Measurements from ENCODE around the gene AKNA.

AKNA gene

DNA sequence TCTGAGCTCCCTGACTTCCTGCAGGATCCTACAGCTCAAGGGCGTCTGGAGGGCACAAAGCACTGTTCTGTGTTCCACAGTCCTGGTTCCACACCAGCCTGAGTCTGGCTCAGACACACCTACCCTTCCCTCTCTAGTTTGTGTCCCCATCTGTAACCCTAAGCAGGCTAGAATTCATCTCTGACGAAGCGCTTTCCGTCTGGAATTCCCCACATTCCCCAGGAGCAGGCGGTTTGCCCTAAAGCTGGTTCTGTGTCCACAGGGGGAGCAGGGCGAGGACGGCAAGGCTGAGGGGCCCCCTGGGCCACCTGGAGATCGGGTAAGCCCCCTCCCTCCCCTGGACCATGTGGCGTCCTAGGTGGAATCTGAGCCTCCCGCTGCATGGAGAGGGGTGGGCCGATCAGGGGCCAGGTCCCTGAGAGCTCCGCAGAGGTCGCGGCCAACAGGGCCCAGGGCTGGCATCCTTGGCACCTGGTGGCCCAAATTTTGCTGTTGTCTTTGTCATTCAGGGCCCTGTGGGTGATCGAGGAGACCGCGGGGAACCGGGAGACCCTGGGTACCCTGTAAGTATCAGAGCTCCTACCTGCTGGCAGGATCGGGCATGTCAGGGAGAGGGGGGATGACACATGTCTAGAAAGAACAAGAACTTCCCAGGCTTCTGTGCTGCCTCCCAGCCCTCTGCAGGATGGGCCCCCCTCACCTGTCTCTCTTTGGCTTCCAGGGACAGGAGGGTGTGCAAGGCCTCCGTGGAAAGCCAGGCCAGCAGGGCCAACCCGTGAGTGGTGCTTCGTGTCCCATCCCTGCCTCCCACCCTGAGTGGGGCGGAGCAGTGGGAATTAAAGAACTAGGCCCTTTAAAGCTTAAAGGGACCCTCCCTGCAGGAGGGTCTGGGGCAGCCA lies 99.3 kb downstream of the AKNA start:
- Histone ChIP-seq H2BK12ac (ENCODE audit: low read length) (peak overlapping the region; percentile 60), H3K4me1 (ENCODE audit: control insufficient read depth in 2 of 2, insufficient read depth in 1 of 2, low read depth in 1 of 2, low read length in 2 of 2) (peaks cover 2 to 15% of the 10 kb centered on the region in 2 donors), H3K27ac (replicated peaks; ENCODE audit: low read length) (no peak overlapping the region), H3K23ac (ENCODE audit: low read depth, low read length, poor library complexity) (no peak overlapping the region), H3K4ac (ENCODE audit: low read length) (no peak overlapping the region), H3K27me3 (ENCODE audit: control insufficient read depth in 3 of 3, insufficient read depth in 3 of 3, low read depth in 1 of 3, low read length in 3 of 3) (no peaks in the 10 kb centered on the region), H2BK5ac (ENCODE audit: low read length) (no peak overlapping the region), H4K8ac (ENCODE audit: low read depth, low read length) (no peak overlapping the region), H3K4me3 (ENCODE audit: low read length in 2 of 2) (no peak overlapping the region), H3K36me3 (replicated peaks in 1 of 2; ENCODE audit: control insufficient read depth in 2 of 2, insufficient read depth in 2 of 2, low read length in 2 of 2) (peaks cover 10 to 20% of the 10 kb centered on the region in 2 donors), H2AK5ac (ENCODE audit: low read depth, low read length) (peak overlapping the region; percentile 4), H4K91ac (ENCODE audit: low read depth, low read length, poor library complexity) (peak overlapping the region; percentile 58), H3K79me1 (ENCODE audit: low read depth, low read length) (no peaks in the 10 kb centered on the region), H2AFZ (ENCODE audit: low read length) (no peak overlapping the region), H3K4me2 (ENCODE audit: insufficient read depth, low read length, poor library complexity, severe bottlenecking) (no peak overlapping the region), H3K14ac (ENCODE audit: low read length) (no peak overlapping the region), H2BK15ac (ENCODE audit: low read length) (peak overlapping the region; percentile 43), H3K9me3 (replicated peaks in 1 of 2; ENCODE audit: control insufficient read depth in 2 of 2, insufficient read depth in 1 of 2, low read depth in 1 of 2, low read length in 2 of 2) (peaks cover 0 to 2% of the 10 kb centered on the region in 2 donors), H3K9ac (ENCODE audit: low read depth, low read length, poor library complexity) (peak overlapping the region; percentile 38), H2BK120ac (ENCODE audit: low read depth, low read length) (no peak overlapping the region), H3K18ac (ENCODE audit: low read length) (peak overlapping the region; percentile 67)
- no peak for DNase-seq (ENCODE audit: low spot score)
- no CpG with 5 or more reads among the region's 23 CpGs for WGBS, 2 donors (ENCODE audit: extremely low coverage in 2 of 2, insufficient read length in 2 of 2, insufficient replicate concordance in 1 of 2)

DNA sequence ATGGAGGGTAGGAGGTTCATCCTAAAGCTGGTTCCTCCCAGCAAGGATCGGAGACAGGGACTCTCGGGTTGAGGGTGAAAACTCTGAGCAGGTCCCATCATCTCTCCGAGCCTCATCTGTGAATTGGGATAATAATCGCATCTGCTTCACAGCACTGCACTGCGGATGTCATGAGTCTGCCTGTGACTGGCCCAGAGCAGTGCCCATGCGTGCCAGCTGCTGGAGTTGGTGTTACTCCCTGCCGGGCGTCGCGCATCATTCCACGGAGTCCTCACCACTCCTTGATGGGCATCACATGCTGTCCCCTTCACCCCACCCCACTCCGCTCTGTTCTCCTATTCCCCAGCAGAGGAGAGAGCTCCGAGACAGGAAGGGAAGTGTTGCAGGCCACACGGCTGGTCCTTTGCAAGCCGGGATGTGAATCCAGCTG lies 100.0 kb downstream of the AKNA start:
- Histone ChIP-seq H3K14ac (ENCODE audit: low read length) (peak overlapping the region; percentile 48), H3K79me1 (ENCODE audit: low read depth, low read length) (no peaks in the 10 kb centered on the region), H2BK5ac (ENCODE audit: low read length) (no peak overlapping the region), H4K8ac (ENCODE audit: low read depth, low read length) (no peak overlapping the region), H3K18ac (ENCODE audit: low read length) (peak overlapping the region; percentile 9), H3K4me2 (ENCODE audit: insufficient read depth, low read length, poor library complexity, severe bottlenecking) (no peak overlapping the region), H3K9me3 (replicated peaks in 1 of 2; ENCODE audit: control insufficient read depth in 2 of 2, insufficient read depth in 1 of 2, low read depth in 1 of 2, low read length in 2 of 2) (peaks cover 0 to 2% of the 10 kb centered on the region in 2 donors), H3K23ac (ENCODE audit: low read depth, low read length, poor library complexity) (no peak overlapping the region), H3K4ac (ENCODE audit: low read length) (no peak overlapping the region), H3K27me3 (ENCODE audit: control insufficient read depth in 3 of 3, insufficient read depth in 3 of 3, low read depth in 1 of 3, low read length in 3 of 3) (no peaks in the 10 kb centered on the region), H3K36me3 (replicated peaks in 1 of 2; ENCODE audit: control insufficient read depth in 2 of 2, insufficient read depth in 2 of 2, low read length in 2 of 2) (peaks cover 10 to 17% of the 10 kb centered on the region in 2 donors), H2BK15ac (ENCODE audit: low read length) (no peak overlapping the region), H2AK5ac (ENCODE audit: low read depth, low read length) (peak overlapping the region; percentile 4), H3K27ac (replicated peaks; ENCODE audit: low read length) (no peak overlapping the region), H3K4me1 (ENCODE audit: control insufficient read depth in 2 of 2, insufficient read depth in 1 of 2, low read depth in 1 of 2, low read length in 2 of 2) (peaks cover 2 to 15% of the 10 kb centered on the region in 2 donors), H2BK12ac (ENCODE audit: low read length) (peak overlapping the region; percentile 60), H2AFZ (ENCODE audit: low read length) (no peak overlapping the region), H2BK120ac (ENCODE audit: low read depth, low read length) (no peak overlapping the region), H3K9ac (ENCODE audit: low read depth, low read length, poor library complexity) (peak overlapping the region; percentile 38), H4K91ac (ENCODE audit: low read depth, low read length, poor library complexity) (peak overlapping the region; percentile 58), H3K4me3 (ENCODE audit: low read length in 2 of 2) (no peak overlapping the region)
- no peak for DNase-seq (ENCODE audit: low spot score)
- no CpG with 5 or more reads among the region's 15 CpGs for WGBS, 2 donors (ENCODE audit: extremely low coverage in 2 of 2, insufficient read length in 2 of 2, insufficient replicate concordance in 1 of 2)

DNA sequence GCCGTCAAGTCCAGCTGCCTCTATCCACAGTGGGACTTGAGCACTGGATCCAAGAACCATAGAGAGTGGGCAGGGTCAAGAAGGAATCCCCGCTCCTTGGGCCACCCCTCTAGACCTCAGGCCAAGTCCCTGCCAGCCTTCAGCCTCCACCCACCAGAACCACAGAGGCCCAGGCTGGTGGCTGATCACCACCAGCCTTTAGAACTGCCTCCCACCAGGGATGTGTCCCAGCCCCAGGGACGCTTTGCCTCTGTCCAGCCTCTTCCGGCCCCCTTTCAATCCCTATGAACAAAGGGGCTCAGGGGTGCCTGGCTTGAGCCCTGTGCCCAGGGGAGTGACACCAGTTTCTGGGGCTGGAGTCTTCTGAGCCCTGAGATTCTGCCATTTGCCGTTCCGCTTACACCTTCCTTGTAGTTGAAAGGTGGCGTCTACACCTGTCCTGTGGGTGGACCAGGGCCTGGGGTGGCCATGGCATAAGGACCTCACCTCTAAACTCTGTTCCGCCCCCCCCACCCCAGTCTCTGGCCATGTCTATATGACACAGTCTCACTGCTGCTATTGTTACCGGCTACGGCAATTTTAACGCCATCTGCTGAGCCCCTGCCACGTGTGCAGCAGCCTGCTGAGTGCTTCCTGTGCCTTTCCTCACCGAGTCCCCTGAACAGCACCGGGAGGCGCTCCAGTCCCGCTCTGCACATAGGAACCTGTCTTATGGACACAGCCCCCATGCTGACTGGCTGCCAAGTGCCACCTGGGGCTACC lies 100.6 kb downstream of the AKNA start:
- no peak overlapping the region for H2BK15ac ChIP-seq (ENCODE audit: low read length)
- H2AK5ac ChIP-seq (ENCODE audit: low read depth, low read length), result peak overlapping the region; percentile 47
- no peaks in the 10 kb centered on the region for H3K27me3 ChIP-seq (ENCODE audit: control insufficient read depth in 3 of 3, insufficient read depth in 3 of 3, low read depth in 1 of 3, low read length in 3 of 3)
- no peak overlapping the region for H2BK5ac ChIP-seq (ENCODE audit: low read length)
- H2BK12ac ChIP-seq (ENCODE audit: low read length), result no peak overlapping the region
- no peak overlapping the region for H3K27ac ChIP-seq (replicated peaks; ENCODE audit: low read length)
- H3K18ac ChIP-seq (ENCODE audit: low read length), result peak overlapping the region; percentile 28
- H3K4me1 ChIP-seq (ENCODE audit: control insufficient read depth in 2 of 2, insufficient read depth in 1 of 2, low read depth in 1 of 2, low read length in 2 of 2), result peaks cover 2 to 15% of the 10 kb centered on the region in 2 donors
- H4K8ac ChIP-seq (ENCODE audit: low read depth, low read length), result no peak overlapping the region
- no peak for DNase-seq (ENCODE audit: low spot score)
- no peak overlapping the region for H3K23ac ChIP-seq (ENCODE audit: low read depth, low read length, poor library complexity)
- no peaks in the 10 kb centered on the region for H3K79me1 ChIP-seq (ENCODE audit: low read depth, low read length)
- WGBS, 2 donors (ENCODE audit: extremely low coverage in 2 of 2, insufficient read length in 2 of 2, insufficient replicate concordance in 1 of 2), result no CpG with 5 or more reads among the region's 16 CpGs
- peak overlapping the region; percentile 48 for H3K14ac ChIP-seq (ENCODE audit: low read length)
- no peak overlapping the region for H4K91ac ChIP-seq (ENCODE audit: low read depth, low read length, poor library complexity)
- H3K9ac ChIP-seq (ENCODE audit: low read depth, low read length, poor library complexity), result no peak overlapping the region
- H3K36me3 ChIP-seq (replicated peaks in 1 of 2; ENCODE audit: control insufficient read depth in 2 of 2, insufficient read depth in 2 of 2, low read length in 2 of 2), result peaks cover 8 to 11% of the 10 kb centered on the region in 2 donors
- no peak overlapping the region for H2AFZ ChIP-seq (ENCODE audit: low read length)
- peak overlapping the region in 1 of 2 donors; percentile 3 for H3K4me3 ChIP-seq (ENCODE audit: low read length in 2 of 2)
- no peak overlapping the region for H2BK120ac ChIP-seq (ENCODE audit: low read depth, low read length)
- no peak overlapping the region for H3K4ac ChIP-seq (ENCODE audit: low read length)
- no peak overlapping the region for H3K4me2 ChIP-seq (ENCODE audit: insufficient read depth, low read length, poor library complexity, severe bottlenecking)
- peaks cover 0 to under 1% of the 10 kb centered on the region in 2 donors for H3K9me3 ChIP-seq (replicated peaks in 1 of 2; ENCODE audit: control insufficient read depth in 2 of 2, insufficient read depth in 1 of 2, low read depth in 1 of 2, low read length in 2 of 2)

Data from neuronal stem cell (in vitro differentiated cells).